CD4-positive, alpha-beta T cell treated with Interleukin-1 beta for 1 hour (primary cell): ENCODE measurements around the gene ANK3.

Source experiments
- DNase-seq, 2 donors: peaks; one replicate each; pipeline ENCODE4 v3.0.0-alpha.2; 2020 to 2022

ANK3 gene

DNA sequence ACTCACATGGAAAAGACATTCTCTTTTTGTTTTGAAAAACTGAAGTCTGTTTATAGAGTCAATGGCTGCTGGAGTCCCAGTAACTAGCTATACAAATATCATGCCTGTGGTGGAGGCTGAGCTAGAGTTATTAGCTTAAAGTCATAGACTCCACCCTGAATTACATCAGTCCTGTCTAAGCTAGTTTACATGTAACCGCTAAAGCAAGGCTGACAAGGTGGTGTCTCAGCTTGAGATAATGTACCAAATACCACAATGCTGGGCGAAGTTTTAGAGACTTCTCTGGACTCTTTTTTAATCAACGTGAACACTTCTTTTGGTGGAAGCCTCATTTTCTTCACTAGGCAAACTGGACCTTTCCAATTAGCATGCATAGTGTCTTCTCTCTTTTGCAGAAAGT lies 219.4 kb downstream of the ANK3 start:
- no peak for DNase-seq

- no peak for DNase-seq
These were observed 220.6 kb downstream of the ANK3 start for GRCh38 chr10:60169111-60169510.

GRCh38 chr10:60167050-60167449 lies 222.6 kb downstream of the ANK3 start:
- DNase-seq: no peak

DNA sequence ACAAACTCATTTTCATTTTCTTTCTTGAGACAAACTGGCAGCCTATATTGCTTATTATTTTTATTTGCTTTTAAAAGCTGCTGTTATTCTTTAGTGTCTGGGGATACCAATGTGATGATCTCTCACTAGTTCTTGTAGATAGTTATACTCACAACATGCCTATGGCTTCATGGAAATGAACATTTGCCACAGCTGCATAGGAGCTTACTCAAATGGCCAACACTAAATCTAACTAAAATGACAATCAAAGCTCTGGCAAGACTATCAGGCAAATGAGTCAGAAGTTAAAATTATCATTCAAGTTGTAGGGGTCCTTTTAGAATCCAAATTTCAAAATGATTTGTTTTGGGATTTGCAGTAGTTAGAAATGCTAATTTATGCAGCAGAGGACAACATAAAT lies 225.9 kb downstream of the ANK3 start:
- DNase-seq: no peak

GRCh38 chr10:60162631-60163030 lies 227.0 kb downstream of the ANK3 start:
- no peak for DNase-seq

- DNase-seq: no peak
These were observed 233.6 kb downstream of the ANK3 start for GRCh38 chr10:60155943-60156683.

- no peak for DNase-seq
These were observed 234.4 kb downstream of the ANK3 start for GRCh38 chr10:60155099-60155877.

DNA sequence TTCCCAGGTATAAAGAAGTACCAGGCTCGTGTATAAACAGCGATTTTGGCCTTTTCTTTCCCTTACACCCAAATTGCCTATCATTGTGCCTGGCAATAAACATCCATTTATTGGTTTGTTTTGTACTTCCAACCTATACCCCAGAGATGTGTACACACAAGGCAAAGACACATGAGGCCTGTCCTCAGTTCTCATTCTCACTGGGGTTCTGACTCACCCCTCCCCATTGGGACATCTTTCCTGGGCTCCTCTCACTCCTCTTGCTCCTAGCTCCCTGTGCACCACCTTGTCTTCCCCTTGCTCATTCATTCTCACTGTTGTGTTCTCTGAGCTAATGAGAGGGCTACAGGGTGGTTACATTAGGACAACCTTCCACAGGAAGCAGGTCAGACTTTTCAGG lies 240.7 kb downstream of the ANK3 start:
- DNase-seq: no peak

- no peak for DNase-seq
These were observed 241.3 kb downstream of the ANK3 start for GRCh38 chr10:60148266-60148840.

DNA sequence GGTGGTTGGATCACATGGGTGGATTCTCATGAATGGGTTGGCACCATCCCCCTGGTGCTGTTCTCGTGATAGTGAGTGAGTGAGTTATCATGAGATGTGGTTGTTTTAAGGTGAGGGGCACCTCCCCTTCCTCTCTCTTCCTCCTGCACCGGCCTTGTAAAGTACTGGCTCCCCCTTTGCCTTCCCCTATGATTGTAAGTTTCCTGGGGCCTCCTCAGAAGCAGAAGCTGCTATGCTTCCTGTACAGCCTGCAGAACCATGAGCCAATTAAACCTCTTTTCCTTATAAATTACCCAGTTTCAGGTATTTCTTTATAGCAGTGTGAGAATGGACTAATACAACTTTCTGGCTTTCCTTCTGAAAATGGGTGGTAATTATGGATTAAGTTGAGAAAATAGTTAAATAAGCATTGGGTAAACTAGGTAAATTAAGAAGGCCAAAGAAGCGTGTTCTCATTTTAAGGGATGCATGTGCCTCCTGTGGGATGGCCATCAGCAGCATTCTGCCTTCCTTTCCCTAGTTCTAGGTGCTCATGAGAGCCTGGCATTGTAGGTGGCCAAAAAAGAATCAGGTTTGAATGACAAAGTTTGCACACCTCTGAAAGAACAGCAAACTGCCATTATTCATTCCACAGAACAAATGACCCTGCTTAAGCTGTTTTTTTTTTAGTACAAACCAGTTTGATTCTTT lies 242.0 kb downstream of the ANK3 start:
- DNase-seq: no peak

- DNase-seq: no peak
These were observed 242.7 kb downstream of the ANK3 start for GRCh38 chr10:60147025-60147424.

GRCh38 chr10:60144099-60144498 lies 245.6 kb downstream of the ANK3 start:
- no peak for DNase-seq

- DNase-seq: no peak
These were observed 246.9 kb downstream of the ANK3 start for GRCh38 chr10:60142736-60143135.

GRCh38 chr10:60141896-60142559 lies 247.6 kb downstream of the ANK3 start:
- no peak for DNase-seq

DNA sequence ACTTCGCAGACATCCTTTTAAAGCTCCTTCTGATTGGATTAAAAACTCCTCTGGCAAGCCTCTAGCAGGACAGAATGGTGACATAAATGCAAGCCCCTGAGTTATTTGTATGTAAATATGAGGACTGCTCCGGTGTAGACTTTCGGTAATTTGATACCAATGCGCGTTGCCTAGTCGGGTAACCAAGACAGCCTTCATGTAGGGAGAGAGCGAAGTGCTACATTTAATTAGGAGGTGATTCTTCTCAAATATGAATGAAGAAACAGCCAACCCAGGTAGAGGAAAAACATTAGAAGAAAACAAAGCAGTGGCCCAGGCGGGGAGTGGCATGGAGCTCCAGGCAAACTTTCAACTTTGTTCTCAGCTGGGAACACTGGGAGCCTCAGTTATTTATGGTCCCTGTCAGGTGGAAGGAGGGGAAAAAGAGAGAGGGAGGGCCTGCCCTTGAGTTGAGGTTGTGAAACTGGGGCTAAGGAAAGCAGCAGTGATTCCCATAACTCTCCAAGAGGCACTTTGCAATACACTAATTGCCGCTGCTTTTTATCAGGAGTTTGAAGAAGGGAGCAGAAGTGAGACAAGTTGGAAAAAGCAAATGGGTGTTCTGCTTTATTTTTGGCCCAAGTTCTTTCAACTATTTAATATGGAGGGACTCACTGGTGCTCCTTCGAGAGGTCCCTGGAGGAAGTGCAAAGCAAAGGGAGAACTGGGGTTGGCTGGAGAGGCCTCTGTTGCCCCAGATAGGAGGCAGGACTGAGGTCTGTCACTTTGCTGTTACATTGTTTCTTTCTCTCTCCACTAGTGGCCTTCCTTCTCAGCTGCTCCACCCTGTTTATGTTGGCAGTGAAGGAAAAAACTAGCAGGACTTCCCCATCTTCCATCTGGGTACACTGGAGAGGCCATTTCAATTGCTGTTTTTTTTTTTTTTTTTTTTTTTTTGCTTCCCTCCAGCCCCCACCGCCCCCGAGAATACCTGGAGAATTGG lies 248.7 kb downstream of the ANK3 start:
- no peak for DNase-seq

GRCh38 chr10:60139798-60140566 lies 249.7 kb downstream of the ANK3 start:
- no peak for DNase-seq

GRCh38 chr10:60139290-60139689 lies 250.4 kb downstream of the ANK3 start:
- no peak for DNase-seq

GRCh38 chr10:60138842-60139241 lies 250.8 kb downstream of the ANK3 start:
- no peak for DNase-seq

DNA sequence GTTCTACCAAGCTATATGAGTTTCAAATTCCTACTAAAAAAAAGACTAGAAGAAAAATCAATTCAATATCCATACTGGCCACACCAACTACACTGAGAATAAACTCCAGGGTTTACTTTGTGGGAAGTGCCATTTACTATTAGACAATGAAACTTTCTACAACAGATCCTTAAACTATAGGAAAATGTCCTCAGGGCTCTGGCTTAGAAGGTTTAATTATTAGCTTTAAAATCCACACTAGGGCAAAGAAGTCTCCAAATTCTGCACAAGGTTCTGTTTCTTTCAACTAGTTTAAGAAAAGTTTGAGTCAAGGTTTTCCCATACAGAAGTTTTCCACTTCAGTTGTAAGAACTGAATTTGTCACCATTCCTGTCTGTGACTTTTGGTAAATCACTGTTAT lies 251.6 kb downstream of the ANK3 start:
- no peak for DNase-seq

- no peak for DNase-seq
These were observed 252.2 kb downstream of the ANK3 start for GRCh38 chr10:60137292-60137992.
